Cardiac fibroblast (primary cell): ENCODE measurements around the gene OLIG3.

Source experiments
- DNase-seq, 2 donors: peaks; one replicate each; pipeline versions ENCODE4 v3.0.0 to v3.0.0-alpha.2; 2010; ENCODE audit warnings: low read depth in 2 of 2
- H3K4me3 ChIP-seq, 2 donors: replicated peaks in 1 of 2; 1 replicate in 1 of 2; 2 replicates in 1 of 2; pipeline ENCODE4 v1.5.1; 2011; ENCODE audit warnings: low read depth in 2 of 2, low read length in 2 of 2, mild to moderate bottlenecking in 2 of 2, moderate library complexity in 1 of 2
- CTCF ChIP-seq: IDR thresholded peaks from one replicate; pipeline ENCODE4 v1.5.1; 2011; ENCODE audit warnings: low read depth, mild to moderate bottlenecking, low read length, inconsistent platforms

OLIG3 gene

GRCh38 chr6:137490961-137491360 lies 3.2 kb downstream of the OLIG3 start:
- TF ChIP-seq CTCF: no peak
- DNase-seq: no peak
- no peak overlapping the region for H3K4me3 ChIP-seq

- no peak for TF ChIP-seq CTCF
- H3K4me3 ChIP-seq: no peak overlapping the region
- no peak for DNase-seq
Measured at GRCh38 chr6:137490006-137490905, 3.9 kb downstream of the OLIG3 start.

- TF ChIP-seq CTCF: no peak
- no peak overlapping the region for H3K4me3 ChIP-seq
- DNase-seq: no peak
Measured at GRCh38 chr6:137489046-137490005, 4.9 kb downstream of the OLIG3 start.

- no peak overlapping the region for H3K4me3 ChIP-seq
- no peak for TF ChIP-seq CTCF
- no peak for DNase-seq
Measured at GRCh38 chr6:137488150-137489045, 5.8 kb downstream of the OLIG3 start.

GRCh38 chr6:137487869-137488149 lies 6.4 kb downstream of the OLIG3 start:
- TF ChIP-seq CTCF: no peak
- no peak for DNase-seq
- H3K4me3 ChIP-seq: no peak overlapping the region

GRCh38 chr6:137487181-137487868 lies 6.9 kb downstream of the OLIG3 start:
- DNase-seq: no peak
- TF ChIP-seq CTCF: no peak
- H3K4me3 ChIP-seq: no peak overlapping the region
